ENCODE results near the gene XPNPEP2. TPM values are rescaled to one million over a fixed set of nuclear protein-coding genes. Genes with fewer than 3 reads are reported as not detected.

XPNPEP2 gene
- polyA plus RNA-seq, 1 of the 3 experiments (the other 2 are of a cell fraction), result 0.21 TPM

DNA sequence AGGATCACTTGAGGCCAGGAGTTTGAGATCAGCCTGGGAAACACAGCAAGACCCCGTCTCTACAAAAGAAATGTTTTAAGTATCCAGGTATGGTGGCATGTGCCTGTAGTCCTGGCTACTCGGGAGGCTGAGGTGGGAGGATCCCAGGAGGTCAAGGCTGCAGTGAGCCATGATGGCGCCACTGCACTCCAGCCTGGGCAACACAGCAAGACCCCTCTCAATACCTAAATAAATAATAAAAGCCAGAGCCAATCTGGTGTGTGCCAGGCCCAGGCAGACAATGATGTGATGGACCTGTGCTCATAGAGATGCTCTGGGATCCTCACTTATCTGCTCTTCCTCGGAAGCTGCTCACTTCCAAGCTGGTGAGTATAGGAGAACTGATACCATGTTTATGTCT is 22.8 kb downstream of the XPNPEP2 start (continued):
- TF ChIP-seq, protein P1, sequence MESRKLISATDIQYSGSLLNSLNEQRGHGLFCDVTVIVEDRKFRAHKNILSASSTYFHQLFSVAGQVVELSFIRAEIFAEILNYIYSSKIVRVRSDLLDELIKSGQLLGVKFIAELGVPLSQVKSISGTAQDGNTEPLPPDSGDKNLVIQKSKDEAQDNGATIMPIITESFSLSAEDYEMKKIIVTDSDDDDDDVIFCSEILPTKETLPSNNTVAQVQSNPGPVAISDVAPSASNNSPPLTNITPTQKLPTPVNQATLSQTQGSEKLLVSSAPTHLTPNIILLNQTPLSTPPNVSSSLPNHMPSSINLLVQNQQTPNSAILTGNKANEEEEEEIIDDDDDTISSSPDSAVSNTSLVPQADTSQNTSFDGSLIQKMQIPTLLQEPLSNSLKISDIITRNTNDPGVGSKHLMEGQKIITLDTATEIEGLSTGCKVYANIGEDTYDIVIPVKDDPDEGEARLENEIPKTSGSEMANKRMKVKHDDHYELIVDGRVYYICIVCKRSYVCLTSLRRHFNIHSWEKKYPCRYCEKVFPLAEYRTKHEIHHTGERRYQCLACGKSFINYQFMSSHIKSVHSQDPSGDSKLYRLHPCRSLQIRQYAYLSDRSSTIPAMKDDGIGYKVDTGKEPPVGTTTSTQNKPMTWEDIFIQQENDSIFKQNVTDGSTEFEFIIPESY (IDR thresholded peaks at IDR 0.05; ENCODE audit: borderline replicate concordance, low read depth), result no peak
- no peak for TF ChIP-seq RAD21 (IDR thresholded peaks at IDR 0.05; ENCODE audit: low read length)
- TF ChIP-seq MXI1 (IDR thresholded peaks at IDR 0.05; ENCODE audit: low read depth, low read length), result no peak

DNA sequence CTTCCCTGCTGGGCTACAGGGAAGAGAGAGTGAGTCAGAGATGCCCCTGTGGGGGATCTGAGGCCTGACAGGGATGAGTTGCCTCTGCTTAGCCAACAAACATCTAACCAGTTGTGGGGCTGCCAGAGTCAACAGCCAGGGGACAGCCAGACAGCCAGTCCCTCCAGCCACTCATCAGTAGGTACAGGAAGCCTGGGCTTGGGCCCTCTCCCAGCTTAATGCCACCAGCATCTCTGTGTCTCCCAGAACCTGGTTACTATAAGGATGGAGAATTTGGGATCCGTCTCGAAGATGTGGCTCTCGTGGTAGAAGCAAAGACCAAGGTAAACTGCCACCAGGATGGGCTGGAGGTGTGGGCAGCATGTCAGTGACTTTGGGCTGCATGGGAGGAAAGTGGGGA is 23.7 kb downstream of the XPNPEP2 start:
- no peak for DNase-seq
- no peak overlapping the region for H3K27ac ChIP-seq (ENCODE audit: low read depth in 2 of 2, low read length in 1 of 2)
- H3K9me3 ChIP-seq, result no peaks in the 10 kb centered on the region
- H3K9me2 ChIP-seq, result no peaks in the 10 kb centered on the region
- H4K20me1 ChIP-seq (ENCODE audit: insufficient read depth), result no peaks in the 10 kb centered on the region
- WGBS (ENCODE audit: low lambda C conversion rate), result 33% methylated on average over 1 of the region's 3 CpGs
- no peak overlapping the region for H3K9ac ChIP-seq
- ChIA-PET POLR2A (no interaction called here), CTCF (no interaction called here)
- no peak for TF ChIP-seq FOSL2 (IDR thresholded peaks at IDR 0.05; ENCODE audit: borderline replicate concordance, low read depth)
- TF ChIP-seq RAD21 (IDR thresholded peaks at IDR 0.05; ENCODE audit: low read length), result no peak
- TF ChIP-seq MEF2A (IDR thresholded peaks at IDR 0.05; ENCODE audit: borderline replicate concordance, low read depth), result no peak
- no peak for TF ChIP-seq YY1 (IDR thresholded peaks at IDR 0.05; ENCODE audit: low read depth)
- TF ChIP-seq TEAD4 (IDR thresholded peaks at IDR 0.05; ENCODE audit: borderline replicate concordance, insufficient read depth), result no peak
- no peak for TF ChIP-seq GABPA (IDR thresholded peaks at IDR 0.05; ENCODE audit: low read depth)
- TF ChIP-seq REST (IDR thresholded peaks at IDR 0.05; ENCODE audit: low read depth, low read length), result no peak
- TF ChIP-seq TAF1 (IDR thresholded peaks at IDR 0.05; ENCODE audit: borderline replicate concordance, low read depth, low read length), result no peak
- no peak for TF ChIP-seq POLR2AphosphoS5 (IDR thresholded peaks at IDR 0.05; ENCODE audit: low read depth, low read length)
- no peak for TF ChIP-seq RCOR1 (IDR thresholded peaks at IDR 0.05; ENCODE audit: low read length)
- TF ChIP-seq RFX5 (IDR thresholded peaks at IDR 0.05; ENCODE audit: low read length), result no peak
- TF ChIP-seq PBX3 (IDR thresholded peaks at IDR 0.05), result no peak
- no peak for TF ChIP-seq ELF1 (IDR thresholded peaks at IDR 0.05)
- no peak for TF ChIP-seq CTCF (IDR thresholded peaks at IDR 0.05)
- no peaks in the 10 kb centered on the region for H3K36me3 ChIP-seq (replicated peaks in 1 of 2; ENCODE audit: control insufficient read depth in 1 of 2, insufficient read depth in 2 of 2, low read length in 1 of 2)
- H3K4me1 ChIP-seq (ENCODE audit: control insufficient read depth in 1 of 2, insufficient read depth in 2 of 2, low read depth in 1 of 2, low read length in 1 of 2), result peaks cover 0 to 8% of the 10 kb centered on the region in 2 experiments; a peak in 1 of 4 replicates
- H3K27me3 ChIP-seq (ENCODE audit: insufficient read depth), result no peaks in the 10 kb centered on the region; the same call in 1 of the 2 replicates
- H3K4me3 ChIP-seq (ENCODE audit: low read depth in 2 of 2, low read length in 1 of 2), result no peak overlapping the region
- H3K4me2 ChIP-seq, result no peak overlapping the region
- no peaks in the 10 kb centered on the region for H3K79me2 ChIP-seq (ENCODE audit: insufficient read depth)
- no peak overlapping the region for H2AFZ ChIP-seq (ENCODE audit: low read depth)
- no peaks in the 10 kb centered on the region for H3F3A ChIP-seq (replicated peaks; ENCODE audit: insufficient read depth)

All from SK-N-SH (cell line).